Medulla oblongata (tissue), 1 donor: Measurements from ENCODE around the gene MAP4K4.

Source experiments
- DNase-seq: peaks from one replicate; pipeline ENCODE4 v3.0.0-alpha.2; 2015; ENCODE audit errors: extremely low spot score

The MAP4K4 gene

DNA sequence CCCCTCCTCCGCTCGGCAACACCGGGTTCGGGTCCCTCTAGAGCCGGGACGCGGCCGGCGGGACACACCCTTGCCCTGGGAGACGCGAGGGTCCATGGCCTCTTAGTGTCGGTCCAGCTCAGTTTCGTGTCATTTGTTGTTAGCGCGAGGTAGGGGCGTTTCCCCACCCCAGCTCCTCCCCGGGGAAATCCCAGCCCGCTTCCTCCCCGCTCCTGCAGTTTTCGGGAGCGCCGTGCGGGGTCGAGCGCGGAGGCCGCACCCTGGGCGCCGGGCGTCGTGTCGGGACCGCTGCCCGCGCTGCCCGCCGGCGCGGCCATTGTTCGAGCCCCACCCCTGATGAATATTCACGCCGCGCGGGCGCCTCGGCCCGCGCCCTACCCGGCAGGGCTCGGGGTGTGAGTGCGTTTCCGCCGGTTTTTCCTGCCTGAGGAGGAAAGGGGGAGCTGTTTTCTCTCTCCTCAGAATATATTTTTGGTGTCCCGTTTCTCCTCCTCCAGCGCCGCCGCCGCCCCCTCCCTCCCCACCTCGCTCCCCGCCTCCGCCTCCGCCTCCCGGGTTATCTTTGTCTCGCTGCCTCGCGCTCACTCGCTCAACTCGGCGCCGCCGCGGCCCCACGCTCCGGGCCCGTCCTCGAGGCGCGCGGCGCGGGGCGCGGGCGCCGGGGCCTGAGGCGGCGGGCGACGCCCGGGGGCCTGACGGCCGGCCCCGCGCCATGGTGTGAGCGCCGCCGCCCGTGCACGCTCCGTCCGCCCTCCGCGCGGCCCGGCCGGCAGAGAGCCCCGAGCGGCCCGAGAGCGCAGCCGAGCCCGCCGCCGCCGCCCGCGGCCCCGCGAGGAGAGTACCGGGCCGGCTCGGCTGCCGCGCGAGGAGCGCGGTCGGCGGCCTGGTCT, at the start of gene MAP4K4:
Gene MAP4K4, plus strand, starts transcription at position 584 of the 890 bp plus-strand sequence. CDS start 374 bp downstream, outside the sequence.
- DNase-seq: peak; percentile 91

- DNase-seq: no peak
Observed at GRCh38 chr2:101653469-101653868, 44.0 kb upstream of the MAP4K4 start.

GRCh38 chr2:101655702-101656422, 41.6 kb upstream of the MAP4K4 start:
- no peak for DNase-seq

DNA sequence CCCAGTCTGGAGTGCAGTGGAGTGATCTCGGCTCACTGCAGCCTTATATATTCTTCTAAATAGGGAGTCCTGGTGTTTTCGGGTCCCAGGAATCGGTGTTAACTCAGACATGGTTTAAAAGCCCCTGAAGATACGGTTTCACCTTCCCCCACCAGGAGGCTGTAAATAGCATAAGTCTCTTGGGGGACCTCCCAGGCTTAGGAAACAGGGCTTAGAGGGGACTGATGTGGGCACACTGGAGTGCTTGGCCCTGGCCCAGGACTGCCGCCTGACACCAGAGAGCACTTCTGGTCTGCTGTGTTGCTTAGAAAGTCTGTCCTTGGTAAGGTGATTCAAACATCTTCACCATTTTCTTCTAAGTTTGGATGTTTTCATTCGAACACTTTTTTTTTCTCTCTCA, 39.7 kb upstream of the MAP4K4 start:
- DNase-seq: no peak

GRCh38 chr2:101658387-101658786, 39.1 kb upstream of the MAP4K4 start:
- DNase-seq: no peak

GRCh38 chr2:101665312-101665711, 32.2 kb upstream of the MAP4K4 start:
- DNase-seq: no peak

DNA sequence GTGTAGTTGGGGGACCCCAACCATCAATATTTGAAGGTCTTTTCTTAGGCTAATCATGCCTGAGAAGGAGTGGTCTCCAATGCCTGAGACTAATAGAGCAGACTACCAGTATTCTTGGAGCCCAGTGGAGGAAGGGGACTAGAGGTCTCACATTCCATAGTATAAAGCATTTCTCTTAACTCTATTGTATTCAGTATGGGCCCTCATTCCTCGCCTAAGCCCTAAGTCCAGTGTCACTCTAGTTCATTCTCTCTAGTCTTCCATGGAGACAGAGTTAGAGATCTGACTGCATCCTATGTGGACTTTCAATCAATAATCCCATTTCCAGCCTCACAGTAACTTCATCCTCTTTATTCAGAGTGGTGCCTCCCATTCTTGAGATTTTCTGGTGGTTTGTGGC, 29.7 kb upstream of the MAP4K4 start:
- no peak for DNase-seq

DNA sequence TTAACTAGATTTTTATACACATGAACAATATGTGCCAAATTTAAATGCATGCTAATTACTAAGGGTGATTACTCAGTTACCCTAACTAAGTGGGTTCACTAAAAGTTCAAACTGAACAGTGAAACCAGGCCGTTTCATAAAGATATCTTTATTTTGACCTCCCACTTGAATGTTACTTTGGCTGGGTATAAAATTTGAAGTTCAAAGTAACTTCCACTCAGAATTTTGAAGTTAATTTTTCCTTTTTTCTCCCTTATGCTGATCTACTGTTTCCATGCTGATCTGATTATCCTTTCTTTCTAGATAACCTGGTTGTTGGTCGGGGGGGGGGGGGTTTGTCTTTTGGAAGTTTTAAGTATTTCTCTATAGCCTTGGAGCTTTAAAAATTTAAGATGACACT, 25.5 kb upstream of the MAP4K4 start:
- DNase-seq: no peak

DNA sequence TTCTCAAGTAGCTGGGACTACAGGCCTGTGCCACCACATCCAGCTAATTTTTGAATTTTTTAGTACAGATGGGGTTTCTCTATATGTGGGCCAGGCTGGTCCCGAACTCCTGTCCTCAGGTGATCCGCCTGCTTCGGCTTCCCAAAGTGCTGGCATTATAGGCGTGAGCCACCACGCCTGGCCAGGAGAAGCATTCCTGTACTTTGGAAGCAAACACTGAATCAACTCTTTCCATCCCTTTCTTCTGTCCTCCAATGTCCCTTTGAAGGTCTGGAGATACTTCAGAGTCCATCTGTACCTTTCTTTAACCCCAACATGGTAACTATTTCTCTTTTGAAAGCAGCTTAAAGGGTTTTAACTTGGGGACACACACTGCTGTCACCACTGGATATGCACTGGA, 23.6 kb upstream of the MAP4K4 start:
- DNase-seq: no peak

DNA sequence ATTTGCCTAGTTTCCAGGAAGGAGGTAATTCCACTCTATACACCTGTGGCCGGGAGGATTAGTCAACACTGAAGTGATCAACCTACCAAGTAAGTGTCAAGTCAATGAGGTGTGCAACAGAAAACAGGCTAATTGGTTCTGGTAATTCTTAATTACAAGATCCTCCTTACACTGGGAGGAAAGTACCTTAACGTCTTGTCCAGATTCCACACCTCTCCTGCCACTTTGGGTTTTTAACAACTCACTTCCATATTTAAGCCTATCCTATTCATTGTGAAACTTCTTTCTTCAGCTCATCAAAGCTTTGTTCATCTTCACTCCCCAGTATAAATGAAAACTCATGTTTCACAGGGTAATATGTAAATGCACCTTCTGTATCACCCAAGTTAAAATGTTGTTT, 22.0 kb upstream of the MAP4K4 start:
- no peak for DNase-seq

DNA sequence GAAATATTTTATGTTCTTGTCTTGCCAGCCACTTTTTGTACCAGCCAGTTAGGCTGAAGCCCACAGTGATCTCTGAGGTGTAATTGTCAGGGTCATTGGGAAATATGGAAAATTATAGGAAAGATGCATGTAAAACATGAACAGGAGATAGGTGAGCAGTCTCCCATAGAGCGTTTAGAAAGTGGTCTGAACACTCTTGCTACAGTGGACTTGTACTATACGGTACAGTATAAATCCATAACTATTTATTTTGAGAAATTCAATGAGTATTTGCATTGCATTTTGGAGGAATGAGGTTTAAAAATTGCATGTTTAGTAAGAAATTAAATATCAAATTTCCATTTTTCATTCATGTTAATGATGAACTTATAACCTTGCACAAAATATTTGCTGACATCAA, 20.8 kb upstream of the MAP4K4 start:
- no peak for DNase-seq

DNA sequence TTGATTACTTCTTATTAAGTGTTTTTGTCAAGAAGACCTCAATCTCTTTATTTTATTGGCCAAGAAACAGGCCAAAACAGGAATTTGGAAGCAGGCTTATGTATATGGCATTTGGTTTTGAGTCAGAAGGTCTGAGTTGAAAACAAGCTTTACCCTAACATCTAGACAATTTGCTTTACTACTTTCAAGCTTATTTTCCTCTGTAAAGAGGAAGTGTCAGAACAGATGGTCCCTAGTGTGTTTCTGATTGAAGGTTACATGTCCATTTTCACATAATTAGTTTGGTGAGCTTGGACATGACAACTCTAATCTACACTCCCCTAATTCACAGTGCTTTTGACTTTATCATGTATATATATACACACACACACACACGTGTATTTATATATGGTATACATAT, 19.8 kb upstream of the MAP4K4 start:
- DNase-seq: no peak

DNA sequence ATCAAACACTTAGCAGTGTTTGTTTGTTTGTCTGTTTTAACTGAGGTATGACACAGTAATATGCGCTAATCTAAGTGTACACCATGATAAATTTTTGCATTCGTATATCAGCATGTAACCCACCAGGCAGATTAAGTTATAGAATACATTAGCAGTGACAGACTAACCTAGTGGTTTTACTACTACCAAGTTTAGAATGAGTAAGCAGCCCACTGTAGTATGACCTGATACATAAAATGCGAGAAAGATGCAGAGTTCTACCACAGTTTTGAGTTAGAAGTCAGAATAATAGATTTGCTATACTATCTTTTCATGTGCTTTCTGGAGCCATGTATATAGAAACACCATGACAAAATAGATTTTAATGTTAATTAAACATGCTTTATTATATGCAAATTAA, 19.1 kb upstream of the MAP4K4 start:
- no peak for DNase-seq

DNA sequence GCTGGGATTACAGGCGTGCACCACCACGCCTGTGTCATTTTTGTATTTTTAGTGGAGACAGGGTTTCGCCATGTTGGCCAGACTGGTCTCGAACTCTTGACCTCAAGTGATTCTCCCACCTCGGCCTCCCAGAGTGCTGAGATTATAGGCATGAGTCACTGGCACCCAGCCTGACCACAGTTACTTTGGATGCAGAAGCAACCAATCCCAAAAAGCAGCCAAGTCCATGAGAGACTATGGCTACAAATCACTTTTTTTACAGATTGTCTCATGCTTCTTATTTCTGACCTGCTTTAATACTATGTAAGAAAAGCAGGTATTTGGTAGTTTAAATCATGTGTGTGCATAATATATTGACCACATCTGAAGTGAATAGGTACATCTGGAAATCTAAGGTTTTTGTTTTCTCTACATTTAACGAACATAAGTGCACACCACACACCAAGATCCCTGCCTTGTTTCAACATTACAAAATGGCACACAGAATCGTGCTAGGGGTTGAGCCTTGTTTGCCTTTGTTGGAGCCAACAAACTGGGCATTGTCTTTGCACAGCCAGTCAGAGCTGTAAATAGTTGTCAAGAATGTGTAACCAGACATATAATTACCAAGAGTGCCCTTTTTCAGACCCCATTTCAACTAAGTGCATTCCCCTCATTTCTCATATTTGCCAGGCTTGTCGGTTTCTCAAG, 18.3 kb upstream of the MAP4K4 start:
- peak; percentile 29 for DNase-seq

DNA sequence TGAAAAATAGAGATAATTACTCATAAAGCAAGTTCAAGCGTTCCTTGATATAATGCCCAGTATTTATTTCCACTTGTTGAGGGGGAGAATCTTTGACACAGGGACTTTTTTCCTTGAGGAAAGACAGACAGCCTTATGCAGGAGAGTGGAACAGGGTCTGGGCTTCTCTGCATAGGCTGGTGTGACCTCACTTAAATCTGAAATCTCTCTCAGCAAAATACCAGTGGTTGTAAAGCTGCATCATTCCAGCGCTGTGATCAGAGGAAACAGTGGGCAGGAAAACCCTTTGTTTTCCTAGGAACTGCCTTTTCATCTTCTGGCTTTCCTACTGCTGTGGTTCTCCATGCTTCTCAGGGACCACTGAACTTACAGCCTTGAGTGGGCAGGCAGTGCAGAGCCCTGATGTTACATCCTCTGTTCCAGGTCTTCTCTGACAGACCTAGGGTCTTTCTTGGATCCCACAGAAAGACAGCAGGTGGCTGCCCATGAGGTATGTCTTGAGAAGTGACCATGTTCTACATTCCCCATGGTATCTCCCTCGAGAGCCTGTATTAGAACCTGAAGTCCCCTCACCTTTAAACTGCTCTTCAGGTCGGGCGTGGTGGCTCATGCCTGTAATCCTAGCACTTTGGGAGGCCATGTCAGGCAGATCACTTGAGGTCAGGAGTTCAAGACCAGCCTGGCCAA, 17.6 kb upstream of the MAP4K4 start:
- no peak for DNase-seq

GRCh38 chr2:101682311-101682710, 15.2 kb upstream of the MAP4K4 start:
- no peak for DNase-seq

GRCh38 chr2:101684313-101684712, 13.2 kb upstream of the MAP4K4 start:
- no peak for DNase-seq

GRCh38 chr2:101688261-101688660, 9.2 kb upstream of the MAP4K4 start:
- DNase-seq: no peak

DNA sequence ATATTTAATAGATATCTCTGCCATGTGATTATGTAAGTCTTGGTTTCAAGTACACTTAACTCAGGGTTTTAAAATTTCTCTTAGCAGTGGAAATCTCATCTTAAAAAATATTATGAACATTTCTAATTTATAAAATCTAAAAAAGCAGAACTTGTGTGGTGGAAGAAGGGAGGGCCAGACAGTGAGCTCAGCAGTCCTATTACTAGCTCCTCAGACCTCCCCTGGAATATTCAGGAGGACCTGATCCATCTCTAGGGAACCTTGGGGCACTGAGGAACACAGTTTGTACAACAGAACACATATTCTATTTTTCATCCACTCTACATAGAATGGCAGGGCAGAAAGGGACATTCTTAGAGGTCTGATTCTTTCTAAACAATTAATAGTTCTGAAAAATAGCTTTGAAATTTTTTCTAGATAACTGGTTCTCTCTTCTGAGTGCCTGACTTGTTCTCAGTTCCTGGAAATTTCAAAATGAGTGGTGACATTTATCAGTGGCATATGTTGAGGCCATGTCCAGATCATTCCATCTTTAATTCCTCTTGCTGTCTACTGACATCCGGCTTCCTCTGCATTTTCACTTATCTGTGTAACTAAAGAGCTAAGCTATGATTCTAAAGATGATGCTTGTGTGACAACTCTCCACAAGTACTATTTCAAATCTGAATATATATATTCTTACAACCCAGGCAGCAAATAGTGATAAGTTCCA, 8.2 kb upstream of the MAP4K4 start:
- DNase-seq: no peak

DNA sequence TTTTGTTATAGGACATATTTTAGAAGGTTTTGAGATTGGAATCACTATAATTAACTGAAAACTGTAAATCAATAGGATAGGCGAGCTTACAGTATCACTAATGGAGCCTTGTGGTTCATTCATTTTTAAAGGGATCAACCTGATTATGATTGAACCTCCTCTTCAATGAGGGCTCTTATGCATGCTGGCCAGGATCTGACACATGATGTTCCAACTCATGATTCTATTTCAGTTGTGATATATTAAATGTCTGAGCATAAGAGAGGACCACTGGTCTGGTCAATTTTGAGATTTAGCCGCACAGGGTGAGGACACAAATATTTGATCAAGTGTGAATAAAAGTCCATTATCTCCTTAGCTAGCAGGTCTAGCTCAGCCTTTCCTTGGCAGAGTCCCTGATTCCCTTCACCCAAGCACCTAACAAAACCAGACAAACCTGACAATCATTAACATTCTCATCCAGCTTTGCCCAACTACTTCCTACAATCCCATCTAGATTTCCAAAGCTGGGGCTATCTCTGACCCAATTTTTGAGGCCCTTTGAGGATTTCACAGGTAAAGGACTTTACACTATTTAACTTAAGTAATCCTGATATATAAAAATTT, 6.9 kb upstream of the MAP4K4 start:
- DNase-seq: no peak

- DNase-seq: peak; percentile 49
Observed at GRCh38 chr2:101692041-101692440, 5.5 kb upstream of the MAP4K4 start.
